SK-N-SH treated with all-trans-retinoic acid at 6 μM for 48 hours (cell line): ENCODE data around the gene SLC6A15.

Source experiments
- ATAC-seq: fragments of 200-7000 bp; cut with Tn5 transposase; 3 replicates; pipeline ENCODE4 v1.9.1; 2020; ENCODE audit warnings: mild to moderate bottlenecking, moderate library complexity
- ARNTL ChIP-seq: fragments of 450-650 bp; formaldehyde crosslinking; IDR thresholded peaks from 2 replicates; pipeline ENCODE4 v1.5.0; 2020; ENCODE audit warnings: low read depth, mild to moderate bottlenecking, moderate library complexity, borderline replicate concordance
- BACH2 ChIP-seq: fragments of 250-450 bp; sonication (Bioruptor Pico); IDR thresholded peaks from 2 replicates; pipeline ENCODE4 v1.9.0; 2021; ENCODE audit warnings: mild to moderate bottlenecking, borderline replicate concordance
- CREB5 ChIP-seq: fragments of 250-450 bp; sonication (Bioruptor Pico); IDR thresholded peaks from 2 replicates; pipeline ENCODE4 v1.5.1; 2020; ENCODE audit warnings: low read depth, mild to moderate bottlenecking, moderate library complexity
- CSDC2 ChIP-seq: fragments of 250-450 bp; sonication (Bioruptor Pico); IDR thresholded peaks from 2 replicates; pipeline ENCODE4 v1.5.0; 2020; ENCODE audit warnings: mild to moderate bottlenecking, moderate library complexity
- ESRRG ChIP-seq: fragments of 250-450 bp; sonication (Bioruptor Pico); IDR thresholded peaks from 2 replicates; pipeline ENCODE4 v1.6.1; 2021; ENCODE audit warnings: mild to moderate bottlenecking
- GLIS3 ChIP-seq: fragments of 250-450 bp; sonication (Bioruptor Pico); IDR thresholded peaks from 2 replicates; pipeline ENCODE4 v1.5.0; 2020; ENCODE audit warnings: mild to moderate bottlenecking, moderate library complexity
- ISL1 ChIP-seq: fragments of 250-450 bp; sonication (Bioruptor Pico); IDR thresholded peaks from 2 replicates; pipeline ENCODE4 v2.1.2; 2022; ENCODE audit warnings: mild to moderate bottlenecking, moderate library complexity
- OSR1 ChIP-seq: fragments of 250-450 bp; sonication (Bioruptor Pico); IDR thresholded peaks from 2 replicates; pipeline ENCODE4 v1.8.0; 2022; ENCODE audit warnings: moderate library complexity, mild to moderate bottlenecking, inconsistent platforms
- PATZ1 ChIP-seq: fragments of 250-450 bp; sonication (Bioruptor Pico); IDR thresholded peaks from 2 replicates; pipeline ENCODE4 v1.8.0; 2020; ENCODE audit warnings: mild to moderate bottlenecking, moderate library complexity, borderline replicate concordance
- PPARA ChIP-seq: fragments of 250-450 bp; sonication (Bioruptor Pico); IDR thresholded peaks from 2 replicates; pipeline ENCODE4 v1.5.0; 2020; ENCODE audit warnings: mild to moderate bottlenecking, borderline replicate concordance
- RARB ChIP-seq: fragments of 250-450 bp; sonication (Bioruptor Pico); IDR thresholded peaks from 2 replicates; pipeline ENCODE4 v1.8.0; 2021; ENCODE audit warnings: mild to moderate bottlenecking, moderate library complexity
- TCF4 ChIP-seq: fragments of 250-450 bp; sonication (Bioruptor Pico); IDR thresholded peaks from 2 replicates; pipeline ENCODE4 v1.8.0; 2021; ENCODE audit warnings: mild to moderate bottlenecking, moderate library complexity, borderline replicate concordance
- TOX ChIP-seq: fragments of 250-450 bp; sonication (Bioruptor Pico); IDR thresholded peaks from 2 replicates; pipeline ENCODE4 v1.8.0; 2021; ENCODE audit warnings: mild to moderate bottlenecking, moderate library complexity, borderline replicate concordance
- TSHZ2 ChIP-seq: fragments of 250-450 bp; sonication (Bioruptor Pico); IDR thresholded peaks from 2 replicates; pipeline ENCODE4 v1.5.0; 2020; ENCODE audit warnings: mild to moderate bottlenecking, moderate library complexity
- ZC3H10 ChIP-seq: fragments of 250-450 bp; sonication (Bioruptor Pico); IDR thresholded peaks from 2 replicates; pipeline ENCODE4 v1.5.1; 2021; ENCODE audit warnings: mild to moderate bottlenecking, moderate library complexity
- ZFP3 ChIP-seq: fragments of 250-450 bp; sonication (Bioruptor Pico); IDR thresholded peaks from 2 replicates; pipeline ENCODE4 v1.5.0; 2020; ENCODE audit warnings: mild to moderate bottlenecking, moderate library complexity
- ZNF565 ChIP-seq: fragments of 450-650 bp; formaldehyde crosslinking; conservative IDR thresholded peaks from 2 replicates; pipeline ENCODE4 v1.5.0; 2020; ENCODE audit warnings: low read depth, mild to moderate bottlenecking, moderate library complexity
- ZNF8 ChIP-seq: fragments of 450-650 bp; formaldehyde crosslinking; IDR thresholded peaks from 2 replicates; pipeline ENCODE4 v1.5.0; 2020; ENCODE audit warnings: mild to moderate bottlenecking, moderate library complexity

SLC6A15 gene

GRCh38 chr12:84822525-84822924 lies 90.1 kb downstream of the SLC6A15 start:
- TF ChIP-seq PPARA (CRISPR knock-in tag) (no peak), ISL1 (no peak), TSHZ2 (CRISPR knock-in tag) (no peak)
- ATAC-seq: peak; percentile 58

- no peak for ATAC-seq
- TF ChIP-seq CSDC2 (no peak), ISL1 (peak; percentile 53; the same call in 1 of the 2 replicates)
These were observed 95.5 kb downstream of the SLC6A15 start for GRCh38 chr12:84816916-84817695.

DNA sequence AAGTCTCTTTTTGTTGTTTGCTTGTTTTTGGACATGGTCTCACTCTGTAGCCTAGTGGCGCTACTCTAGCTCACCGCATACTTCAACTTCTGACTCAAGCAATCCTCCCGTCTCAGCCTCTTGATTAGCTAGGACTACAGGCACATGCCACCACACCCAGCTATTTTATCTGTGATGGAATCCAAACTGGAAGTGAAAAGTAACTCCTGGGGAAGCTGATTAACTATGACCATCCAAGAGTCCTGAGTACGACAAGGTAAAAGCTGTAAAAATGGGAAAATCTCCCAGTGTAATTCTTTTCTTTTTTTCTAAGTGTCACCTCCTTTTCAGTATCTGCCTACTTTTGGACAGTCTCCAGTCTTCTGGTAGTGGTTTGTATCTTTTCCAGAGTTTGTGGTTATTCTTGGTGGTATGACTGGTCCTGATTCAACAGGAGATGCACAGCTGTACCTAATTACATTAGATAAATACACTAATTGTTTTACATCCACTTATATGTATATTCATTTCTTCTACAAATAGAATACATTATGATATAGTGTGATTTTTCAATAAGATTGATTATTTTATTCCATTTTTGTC lies 97.8 kb downstream of the SLC6A15 start:
- no peak for TF ChIP-seq BACH2 (CRISPR knock-in tag)
- TF ChIP-seq ZNF8: no peak
- no peak for TF ChIP-seq TOX
- TF ChIP-seq, all 23 proteins: peak for 0
- ATAC-seq: peak; percentile 87

DNA sequence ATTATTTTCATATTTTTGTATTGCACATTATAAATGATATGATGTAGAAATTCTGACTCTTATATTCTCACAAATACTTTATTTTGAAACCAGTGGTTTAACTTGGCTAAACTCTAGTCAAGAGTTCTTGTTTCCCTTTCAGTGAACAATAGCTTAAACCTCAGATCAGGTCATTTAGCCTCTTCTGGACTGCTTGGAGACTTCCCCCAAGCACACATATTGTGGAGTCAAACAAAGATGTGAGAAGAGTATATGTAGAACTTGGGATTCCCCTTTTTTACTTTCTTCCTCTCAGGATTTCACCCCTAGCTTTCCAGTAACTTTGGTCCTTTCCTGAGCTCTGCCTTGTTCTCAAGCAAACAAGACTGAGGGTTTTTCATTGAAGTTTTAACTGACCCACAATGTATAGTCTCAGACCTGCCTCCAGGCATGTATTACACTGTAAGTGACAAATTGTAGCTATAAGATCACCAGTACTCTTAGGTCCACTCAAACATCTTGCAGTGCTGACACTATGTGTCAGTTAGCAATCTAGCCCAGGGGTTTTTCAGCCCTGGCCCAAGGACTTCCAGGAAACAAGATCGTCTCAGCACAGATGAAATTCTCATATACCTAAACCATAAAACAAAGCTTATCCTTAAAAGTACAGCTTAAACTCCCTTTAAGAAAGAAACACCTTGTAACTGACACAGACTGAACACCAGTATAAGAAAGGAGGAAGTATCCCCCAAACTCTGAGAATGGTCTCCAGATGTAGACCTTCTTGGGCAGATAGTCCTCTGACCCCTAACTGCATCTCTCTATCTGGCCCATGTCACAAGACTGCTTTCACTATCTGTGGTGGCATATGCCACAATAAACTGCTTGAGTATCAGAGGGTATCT lies 98.6 kb downstream of the SLC6A15 start:
- no peak; the same call in 1 of the 3 replicates for ATAC-seq
- no peak for TF ChIP-seq ZC3H10 (CRISPR knock-in tag)
- no peak for TF ChIP-seq TSHZ2 (CRISPR knock-in tag)
- TF ChIP-seq CREB5: no peak
- no peak for TF ChIP-seq ARNTL (CRISPR knock-in tag)
- no peak for TF ChIP-seq RARB (CRISPR knock-in tag)
- no peak for TF ChIP-seq TCF4 (CRISPR knock-in tag)
- TF ChIP-seq ZNF8: no peak
- no peak for TF ChIP-seq ESRRG
- TF ChIP-seq PATZ1 (CRISPR knock-in tag): no peak
- no peak for TF ChIP-seq ZFP3 (CRISPR knock-in tag)
- TF ChIP-seq CSDC2: no peak
- TF ChIP-seq ZNF565 (CRISPR knock-in tag): no peak
- TF ChIP-seq GLIS3 (CRISPR knock-in tag): no peak
- no peak for TF ChIP-seq OSR1 (CRISPR knock-in tag)
